Stimulated activated CD8-positive, alpha-beta memory T cell treated with anti-CD3 and anti-CD28 coated beads, Interleukin-15, amount 100 ng/mL, for 1 hour (primary cell): ENCODE results near the gene CA10.

Source experiments
- DNase-seq: peaks from one replicate; pipeline ENCODE4 v3.0.0-alpha.2; 2020; ENCODE audit warnings: low read depth

CA10 gene

DNA sequence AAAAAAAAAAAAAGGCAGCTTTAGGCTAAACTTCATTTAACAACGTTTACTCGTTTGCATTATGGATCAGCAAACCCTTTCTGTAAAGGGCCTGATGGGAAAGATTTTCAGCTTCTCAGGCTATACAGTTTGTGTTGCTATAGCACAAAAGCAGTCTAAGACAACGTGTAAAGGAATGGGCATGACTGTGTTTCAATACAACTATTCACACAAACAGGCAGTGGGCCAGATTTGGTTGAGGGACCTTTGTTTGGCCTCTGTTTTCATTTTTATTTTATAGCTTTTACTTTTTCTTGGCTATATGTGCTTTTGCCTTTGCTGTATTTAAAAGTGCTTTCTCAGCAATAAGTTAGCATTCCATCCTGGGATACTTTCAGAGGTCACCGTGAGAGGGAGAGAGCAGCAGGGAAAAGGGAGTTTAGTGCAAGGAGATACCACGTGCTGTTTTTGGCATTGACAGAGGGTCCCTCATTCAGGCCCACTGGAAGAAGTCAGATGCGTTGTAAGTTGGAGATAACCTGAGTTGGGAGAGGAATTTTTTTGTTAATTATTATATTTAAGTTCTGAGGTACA, 562.6 kb downstream of the CA10 start:
- no peak for DNase-seq

DNA sequence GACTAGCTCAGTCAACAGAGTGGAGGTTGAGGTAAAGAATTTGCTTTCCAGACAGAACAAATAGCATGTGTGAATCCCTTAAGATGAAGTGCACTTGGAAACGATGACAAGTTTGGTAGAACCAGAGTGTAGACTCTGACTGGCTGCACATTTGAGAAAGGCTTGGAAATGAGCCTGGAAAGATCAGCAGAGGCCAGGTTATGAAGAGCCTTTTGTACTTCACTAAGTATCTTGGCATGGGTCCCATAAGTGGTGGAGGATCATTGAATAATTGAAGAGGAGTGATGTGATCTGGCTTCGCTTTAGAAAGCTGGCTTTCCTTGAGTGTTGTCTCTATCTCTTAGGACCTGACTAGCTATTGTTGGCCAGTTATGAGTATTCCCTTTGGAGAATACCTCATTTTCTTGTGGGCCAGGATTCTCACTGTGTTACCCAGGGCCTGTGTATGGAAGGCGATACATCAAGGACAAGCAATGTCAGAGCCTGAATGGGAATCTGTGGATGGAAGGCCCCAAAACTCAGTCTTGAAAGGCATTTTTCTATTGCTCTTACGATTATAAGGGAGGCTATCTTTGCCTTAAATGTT, 568.4 kb downstream of the CA10 start:
- no peak for DNase-seq

DNA sequence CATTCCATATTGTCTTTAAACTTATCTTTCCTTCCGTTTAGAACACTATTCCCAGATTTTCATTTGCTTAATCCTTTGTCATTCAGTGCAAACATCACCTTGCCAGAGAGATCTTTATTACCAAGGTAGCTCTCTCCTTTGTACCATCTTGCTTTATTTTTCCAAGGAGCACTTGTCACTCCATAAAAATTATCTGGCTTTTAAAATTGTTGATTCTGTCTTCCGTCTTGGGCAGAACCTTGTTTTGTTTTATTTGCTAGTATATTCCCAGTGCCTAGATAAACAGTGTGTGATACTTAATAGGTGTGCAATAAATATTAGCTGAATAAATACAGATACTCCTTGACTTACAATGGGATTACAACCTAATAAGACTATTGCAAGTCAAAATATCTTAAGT, 570.5 kb downstream of the CA10 start:
- no peak for DNase-seq

GRCh38 chr17:51587516-51587915, 571.0 kb downstream of the CA10 start:
- DNase-seq, result no peak

GRCh38 chr17:51585514-51586104, 572.9 kb downstream of the CA10 start:
- DNase-seq, result no peak

- no peak for DNase-seq
These were observed 577.6 kb downstream of the CA10 start for GRCh38 chr17:51580869-51581268.
